ENCODE results near the gene OR2V2.
"Not testable (repeated sequence)": the region's sequence is repeated elsewhere in the genome, so short reads cannot be mapped to it uniquely, and the experiment has no call there.

The OR2V2 gene

GRCh38 chr5:181146927-181147636, at the start of gene OR2V2:
Gene OR2V2, plus strand, starts transcription at chr5:181147586. Its CDS starts 7,357 bp downstream, at chr5:181154943.
- H3K27me3 Mint-ChIP-seq, result peaks cover 34% of the 10 kb centered on the region
- H3K4me1 Mint-ChIP-seq (ENCODE audit: low read depth); H3K36me3 Mint-ChIP-seq; H3K27ac Mint-ChIP-seq; H3K9me3 Mint-ChIP-seq (ENCODE audit: low read depth); H3K4me3 Mint-ChIP-seq: not testable (repeated sequence)

- H3K4me3 Mint-ChIP-seq; H3K27ac Mint-ChIP-seq; H3K9me3 Mint-ChIP-seq (ENCODE audit: low read depth); H3K36me3 Mint-ChIP-seq; H3K4me1 Mint-ChIP-seq (ENCODE audit: low read depth): not testable (repeated sequence)
- H3K27me3 Mint-ChIP-seq, result peaks cover 21% of the 10 kb centered on the region
Observed at GRCh38 chr5:181097759-181098491, 49.5 kb upstream of the OR2V2 start.

GRCh38 chr5:181098762-181099601, 48.4 kb upstream of the OR2V2 start:
- Mint-ChIP-seq H3K9me3 (ENCODE audit: low read depth) (no peaks in the 10 kb centered on the region), H3K27ac (no peak overlapping the region), H3K36me3 (no peaks in the 10 kb centered on the region), H3K4me3 (peak overlapping the region; percentile 38), H3K4me1 (ENCODE audit: low read depth) (peaks cover 6% of the 10 kb centered on the region), H3K27me3 (peaks cover 16% of the 10 kb centered on the region)

- H3K36me3 Mint-ChIP-seq, result no peaks in the 10 kb centered on the region
- H3K4me3 Mint-ChIP-seq, result peak overlapping the region; percentile 38
- peaks cover 20% of the 10 kb centered on the region for H3K27me3 Mint-ChIP-seq
- peaks cover 11% of the 10 kb centered on the region for H3K4me1 Mint-ChIP-seq (ENCODE audit: low read depth)
- H3K27ac Mint-ChIP-seq, result no peak overlapping the region
- H3K9me3 Mint-ChIP-seq (ENCODE audit: low read depth), result no peaks in the 10 kb centered on the region
Observed at GRCh38 chr5:181099602-181100086, 47.7 kb upstream of the OR2V2 start.

GRCh38 chr5:181100121-181100875, 47.1 kb upstream of the OR2V2 start:
- Mint-ChIP-seq H3K27ac (no peak overlapping the region), H3K4me1 (ENCODE audit: low read depth) (peaks cover 11% of the 10 kb centered on the region), H3K4me3 (peak overlapping the region; percentile 38), H3K27me3 (peaks cover 18% of the 10 kb centered on the region), H3K9me3 (ENCODE audit: low read depth) (no peaks in the 10 kb centered on the region), H3K36me3 (no peaks in the 10 kb centered on the region)

- H3K4me3 Mint-ChIP-seq; H3K36me3 Mint-ChIP-seq; H3K9me3 Mint-ChIP-seq (ENCODE audit: low read depth); H3K27ac Mint-ChIP-seq: not testable (repeated sequence)
- Mint-ChIP-seq H3K4me1 (ENCODE audit: low read depth) (peaks cover 11% of the 10 kb centered on the region), H3K27me3 (peaks cover 22% of the 10 kb centered on the region)
Observed at GRCh38 chr5:181101030-181101641, 46.2 kb upstream of the OR2V2 start.

- Mint-ChIP-seq H3K27me3 (peaks cover 22% of the 10 kb centered on the region), H3K4me1 (ENCODE audit: low read depth) (peaks cover 11% of the 10 kb centered on the region)
- H3K36me3 Mint-ChIP-seq; H3K4me3 Mint-ChIP-seq; H3K9me3 Mint-ChIP-seq (ENCODE audit: low read depth); H3K27ac Mint-ChIP-seq: not testable (repeated sequence)
Observed at GRCh38 chr5:181101930-181102674, 45.3 kb upstream of the OR2V2 start.

- H3K4me1 Mint-ChIP-seq (ENCODE audit: low read depth), result peaks cover 11% of the 10 kb centered on the region
- peak overlapping the region; percentile 90 for H3K4me3 Mint-ChIP-seq
- H3K36me3 Mint-ChIP-seq; H3K9me3 Mint-ChIP-seq (ENCODE audit: low read depth): not testable (repeated sequence)
- H3K27ac Mint-ChIP-seq, result peak overlapping the region; percentile 70
- peaks cover 29% of the 10 kb centered on the region for H3K27me3 Mint-ChIP-seq
Observed at GRCh38 chr5:181104259-181104568, 43.2 kb upstream of the OR2V2 start.

GRCh38 chr5:181104606-181105390, 42.6 kb upstream of the OR2V2 start:
- Mint-ChIP-seq H3K27me3 (peaks cover 26% of the 10 kb centered on the region), H3K4me3 (peak overlapping the region; percentile 90)
- not testable (repeated sequence) for H3K36me3 Mint-ChIP-seq; H3K4me1 Mint-ChIP-seq (ENCODE audit: low read depth); H3K9me3 Mint-ChIP-seq (ENCODE audit: low read depth); H3K27ac Mint-ChIP-seq

- no peak overlapping the region for H3K4me3 Mint-ChIP-seq
- no peaks in the 10 kb centered on the region for H3K36me3 Mint-ChIP-seq
- no peak overlapping the region for H3K27ac Mint-ChIP-seq
- peaks cover 26% of the 10 kb centered on the region for H3K27me3 Mint-ChIP-seq
- peaks cover 5% of the 10 kb centered on the region for H3K4me1 Mint-ChIP-seq (ENCODE audit: low read depth)
- H3K9me3 Mint-ChIP-seq (ENCODE audit: low read depth), result no peaks in the 10 kb centered on the region
Observed at GRCh38 chr5:181105391-181106025, 41.9 kb upstream of the OR2V2 start.

GRCh38 chr5:181107699-181108098, 39.7 kb upstream of the OR2V2 start:
- peaks cover 5% of the 10 kb centered on the region for H3K4me1 Mint-ChIP-seq (ENCODE audit: low read depth)
- no peak overlapping the region for H3K27ac Mint-ChIP-seq
- H3K36me3 Mint-ChIP-seq, result no peaks in the 10 kb centered on the region
- no peak overlapping the region for H3K4me3 Mint-ChIP-seq
- no peaks in the 10 kb centered on the region for H3K9me3 Mint-ChIP-seq (ENCODE audit: low read depth)
- peaks cover 37% of the 10 kb centered on the region for H3K27me3 Mint-ChIP-seq

- Mint-ChIP-seq H3K36me3 (no peaks in the 10 kb centered on the region), H3K27ac (no peak overlapping the region), H3K9me3 (ENCODE audit: low read depth) (no peaks in the 10 kb centered on the region), H3K27me3 (peaks cover 37% of the 10 kb centered on the region), H3K4me1 (ENCODE audit: low read depth) (peaks cover 5% of the 10 kb centered on the region), H3K4me3 (no peak overlapping the region)
Observed at GRCh38 chr5:181108578-181109165, 38.7 kb upstream of the OR2V2 start.

Measured in activated naive CD8-positive, alpha-beta T cell (primary cell).